H9 (cell line): Measurements from ENCODE around the gene GABRB3. TPM values are rescaled to one million over a fixed set of nuclear protein-coding genes. Genes with fewer than 3 reads are reported as not detected.

Source experiments
- DNase-seq: peaks from one replicate; pipeline ENCODE4 v3.0.0-alpha.2; 2017
- H2AFZ ChIP-seq: one replicate; pipeline ENCODE4 v1.6.1; 2013; ENCODE audit warnings: mild to moderate bottlenecking, low read length, control low read depth, moderate library complexity
- H2AK5ac ChIP-seq: 2 replicates; pipeline ENCODE4 v1.6.1; 2013; ENCODE audit warnings: low read length, control low read depth, mixed read lengths; ENCODE audit not compliant: insufficient read length
- H2BK120ac ChIP-seq: one replicate; pipeline ENCODE4 v1.6.1; 2013; ENCODE audit warnings: low read depth, mild to moderate bottlenecking, low read length, control low read depth, inconsistent platforms; ENCODE audit not compliant: poor library complexity, severe bottlenecking
- H2BK12ac ChIP-seq: 2 replicates; pipeline ENCODE4 v1.6.1; 2013; ENCODE audit warnings: low read length, control low read depth, mixed read lengths, low read depth; ENCODE audit not compliant: insufficient read length
- H2BK15ac ChIP-seq: 2 replicates; pipeline ENCODE4 v1.6.1; 2013; ENCODE audit warnings: low read depth, low read length, control low read depth
- H2BK20ac ChIP-seq: one replicate; pipeline ENCODE4 v1.6.1; 2013; ENCODE audit warnings: low read depth, mild to moderate bottlenecking, low read length, control low read depth, inconsistent platforms; ENCODE audit not compliant: poor library complexity, severe bottlenecking
- H2BK5ac ChIP-seq: 2 replicates; pipeline ENCODE4 v1.6.1; 2013; ENCODE audit warnings: low read length, control low read depth, mixed read lengths; ENCODE audit not compliant: insufficient read length
- H3K14ac ChIP-seq: 2 replicates; pipeline ENCODE4 v1.6.1; 2013; ENCODE audit warnings: low read length, control low read depth; ENCODE audit not compliant: insufficient read depth
- H3K18ac ChIP-seq: 2 replicates; pipeline ENCODE4 v1.6.1; 2013; ENCODE audit warnings: low read depth, mild to moderate bottlenecking, mixed read lengths, low read length, control low read depth; ENCODE audit not compliant: insufficient read length
- H3K23ac ChIP-seq: 2 replicates; pipeline ENCODE4 v1.6.1; 2013; ENCODE audit warnings: low read length, control low read depth, mixed read lengths, low read depth; ENCODE audit not compliant: insufficient read length
- H3K23me2 ChIP-seq: 2 replicates; pipeline ENCODE4 v1.6.1; 2013; ENCODE audit warnings: low read depth, mild to moderate bottlenecking, mixed read lengths, low read length, control low read depth; ENCODE audit not compliant: insufficient read length, poor library complexity, severe bottlenecking
- H3K27ac ChIP-seq: 2 replicates; pipeline ENCODE4 v1.5.1; 2013; ENCODE audit warnings: low read length, control low read depth, mixed read lengths, low read depth; ENCODE audit not compliant: insufficient read length
- H3K27me3 ChIP-seq: 2 replicates; pipeline ENCODE4 v1.6.1; 2013; ENCODE audit warnings: low read length, control low read depth, inconsistent platforms; ENCODE audit not compliant: insufficient read depth
- H3K4ac ChIP-seq: 2 replicates; pipeline ENCODE4 v1.6.1; 2013; ENCODE audit warnings: low read depth, mild to moderate bottlenecking, control low read depth, inconsistent platforms, low read length, moderate library complexity
- H3K4me1 ChIP-seq: 2 replicates; pipeline ENCODE4 v1.6.1; 2013; ENCODE audit warnings: low read length, control low read depth, inconsistent platforms; ENCODE audit not compliant: insufficient read depth
- H3K4me2 ChIP-seq: 2 replicates; pipeline ENCODE4 v1.6.1; 2013; ENCODE audit warnings: low read length, control low read depth, mixed read lengths; ENCODE audit not compliant: insufficient read length, insufficient read depth
- H3K56ac ChIP-seq: 2 replicates; pipeline ENCODE4 v1.6.1; 2013; ENCODE audit warnings: low read depth, mild to moderate bottlenecking, mixed read lengths, low read length, control low read depth; ENCODE audit not compliant: insufficient read length
- H3K79me1 ChIP-seq: 2 replicates; pipeline ENCODE4 v1.6.1; 2013; ENCODE audit warnings: low read depth, mild to moderate bottlenecking, moderate library complexity, low read length, control low read depth, inconsistent platforms; ENCODE audit not compliant: insufficient read depth, poor library complexity, severe bottlenecking
- H3K79me2 ChIP-seq: 2 replicates; pipeline ENCODE4 v1.6.1; 2013; ENCODE audit warnings: low read length, control low read depth, inconsistent platforms; ENCODE audit not compliant: insufficient read depth
- H3K9ac ChIP-seq: 2 replicates; pipeline ENCODE4 v1.6.1; 2013; ENCODE audit warnings: low read length, control low read depth, mixed read lengths; ENCODE audit not compliant: insufficient read length; ENCODE audit errors: extremely low read depth
- H3K9me3 ChIP-seq: one replicate; pipeline ENCODE4 v1.6.1; 2013; ENCODE audit warnings: low read depth, low read length, inconsistent platforms; ENCODE audit not compliant: control insufficient read depth
- H3T11ph ChIP-seq: one replicate; pipeline ENCODE4 v1.6.1; 2013; ENCODE audit warnings: mild to moderate bottlenecking, low read length, control low read depth, inconsistent platforms
- H4K20me1 ChIP-seq: one replicate; pipeline ENCODE4 v1.6.1; 2013; ENCODE audit not compliant: control insufficient read depth, insufficient read length, insufficient read depth
- H4K5ac ChIP-seq: 2 replicates; pipeline ENCODE4 v1.6.1; 2013; ENCODE audit warnings: low read depth, mild to moderate bottlenecking, mixed read lengths, low read length, control low read depth; ENCODE audit not compliant: insufficient read length
- H4K8ac ChIP-seq: replicated peaks from 2 replicates; pipeline ENCODE4 v1.6.1; 2013; ENCODE audit warnings: low read length, control low read depth, mixed read lengths, low read depth; ENCODE audit not compliant: insufficient read length
- H4K91ac ChIP-seq: 2 replicates; pipeline ENCODE4 v1.6.1; 2013; ENCODE audit warnings: low read depth, mild to moderate bottlenecking, moderate library complexity, mixed read lengths, low read length, control low read depth; ENCODE audit not compliant: insufficient read length
- H3K27ac Mint-ChIP-seq, 3 experiments: 2 replicates in 2 of 3; 3 replicates in 1 of 3; pipeline ENCODE4 v1.8.0; 2020 to 2021; ENCODE audit warnings: mixed read lengths in 3 of 3, mild to moderate bottlenecking in 1 of 3, moderate library complexity in 1 of 3
- H3K27me3 Mint-ChIP-seq: 2 replicates; pipeline ENCODE4 v1.8.0; 2021; ENCODE audit warnings: low read depth, mild to moderate bottlenecking, moderate library complexity, mixed read lengths
- H3K36me3 Mint-ChIP-seq, 3 experiments: 2 replicates in 2 of 3; 3 replicates in 1 of 3; pipeline ENCODE4 v1.8.0; 2020 to 2021; ENCODE audit warnings: low read depth in 3 of 3, mixed read lengths in 3 of 3; ENCODE audit not compliant: insufficient read depth in 1 of 3
- H3K4me1 Mint-ChIP-seq, 2 experiments: 2 replicates each; pipeline ENCODE4 v1.8.0; 2020; ENCODE audit warnings: mixed read lengths in 2 of 2
- H3K4me3 Mint-ChIP-seq, 2 experiments: 2 replicates in 1 of 2; 3 replicates in 1 of 2; pipeline ENCODE4 v1.8.0; 2020 to 2021; ENCODE audit warnings: mild to moderate bottlenecking in 2 of 2, mixed read lengths in 2 of 2, moderate library complexity in 1 of 2
- H3K9me3 Mint-ChIP-seq, 2 experiments: 2 replicates in 1 of 2; 3 replicates in 1 of 2; pipeline ENCODE4 v1.8.0; 2020; ENCODE audit warnings: mild to moderate bottlenecking in 2 of 2, mixed read lengths in 2 of 2, moderate library complexity in 1 of 2
- WGBS: extraction: QIAGEN DNeasy Blood & Tissue Kit; methylation state at CpG from one replicate; pipeline ENCODE4 v1.1.7; 2013; ENCODE audit warnings: missing lambda C conversion rate, low lambda C conversion rate, mixed read lengths; ENCODE audit not compliant: insufficient read length; ENCODE audit errors: extremely low coverage; 5-methylcytosine and 5-hydroxymethylcytosine counted together
- total RNA-seq: library from RNA; stranded (reverse); gene quantifications from 2 replicates; pipeline ENCODE4 v1.2.1, GENCODE V29; 2021
- TF ChIP-seq, protein P1 (sequence below): fragments of 200-600 bp; sonication (generic); conservative IDR thresholded peaks from 3 replicates; pipeline ENCODE4 v1.8.0; 2021; ENCODE audit warnings: antibody characterized with exemption, mild to moderate bottlenecking

The GABRB3 gene
- total RNA-seq, 1 experiment from 2014 or later, result 98.2 TPM

DNA sequence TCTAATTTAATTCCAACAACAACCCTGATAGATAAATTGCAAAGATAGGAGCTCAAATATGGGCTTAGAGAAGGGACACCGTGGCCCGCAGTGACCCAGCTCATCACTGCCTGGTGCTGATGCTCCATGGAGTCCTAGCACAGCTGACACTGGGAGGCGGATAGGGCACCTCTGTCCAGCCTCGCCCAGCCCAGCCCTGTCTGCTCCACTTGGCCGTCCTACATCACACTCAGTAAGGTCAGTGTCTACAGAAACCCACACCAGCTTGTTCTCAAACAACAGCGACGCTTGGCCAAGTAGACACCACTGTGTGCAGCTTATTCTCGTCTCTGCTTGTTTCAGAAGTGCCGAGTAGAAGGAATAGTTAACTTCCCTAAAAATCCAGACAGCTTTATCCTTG is 33.9 kb downstream of the GABRB3 start:
- peaks cover 11% of the 10 kb centered on the region; the same call in 1 of the 2 replicates for H3K4me1 ChIP-seq
- no peak overlapping the region for H3T11ph ChIP-seq
- peaks cover 10 to 14% of the 10 kb centered on the region in 2 experiments for H3K9me3 Mint-ChIP-seq
- H3K4ac ChIP-seq, result no peak overlapping the region
- no peaks in the 10 kb centered on the region for H4K20me1 ChIP-seq
- no peak overlapping the region for H3K27ac ChIP-seq
- H2BK12ac ChIP-seq, result no peak overlapping the region
- no peak overlapping the region for H3K4me2 ChIP-seq
- H4K8ac ChIP-seq, result no peak overlapping the region
- H2AK5ac ChIP-seq, result no peak overlapping the region
- H3K4me1 Mint-ChIP-seq, result peaks cover 48 to 55% of the 10 kb centered on the region in 2 experiments
- H4K5ac ChIP-seq, result no peak overlapping the region
- no peak overlapping the region for H3K23ac ChIP-seq
- peaks cover 15 to 26% (median 19%) of the 10 kb centered on the region in 3 experiments for H3K36me3 Mint-ChIP-seq
- no peaks in the 10 kb centered on the region for H3K27me3 Mint-ChIP-seq
- H3K27me3 ChIP-seq, result no peaks in the 10 kb centered on the region
- no CpG with 5 or more reads among the region's 9 CpGs for WGBS
- no peak overlapping the region for H3K9ac ChIP-seq
- H3K9me3 ChIP-seq, result no peaks in the 10 kb centered on the region
- TF ChIP-seq, protein P1, sequence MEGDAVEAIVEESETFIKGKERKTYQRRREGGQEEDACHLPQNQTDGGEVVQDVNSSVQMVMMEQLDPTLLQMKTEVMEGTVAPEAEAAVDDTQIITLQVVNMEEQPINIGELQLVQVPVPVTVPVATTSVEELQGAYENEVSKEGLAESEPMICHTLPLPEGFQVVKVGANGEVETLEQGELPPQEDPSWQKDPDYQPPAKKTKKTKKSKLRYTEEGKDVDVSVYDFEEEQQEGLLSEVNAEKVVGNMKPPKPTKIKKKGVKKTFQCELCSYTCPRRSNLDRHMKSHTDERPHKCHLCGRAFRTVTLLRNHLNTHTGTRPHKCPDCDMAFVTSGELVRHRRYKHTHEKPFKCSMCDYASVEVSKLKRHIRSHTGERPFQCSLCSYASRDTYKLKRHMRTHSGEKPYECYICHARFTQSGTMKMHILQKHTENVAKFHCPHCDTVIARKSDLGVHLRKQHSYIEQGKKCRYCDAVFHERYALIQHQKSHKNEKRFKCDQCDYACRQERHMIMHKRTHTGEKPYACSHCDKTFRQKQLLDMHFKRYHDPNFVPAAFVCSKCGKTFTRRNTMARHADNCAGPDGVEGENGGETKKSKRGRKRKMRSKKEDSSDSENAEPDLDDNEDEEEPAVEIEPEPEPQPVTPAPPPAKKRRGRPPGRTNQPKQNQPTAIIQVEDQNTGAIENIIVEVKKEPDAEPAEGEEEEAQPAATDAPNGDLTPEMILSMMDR, result no peak
- no peak overlapping the region; the same call in 1 of the 2 replicates for H3K14ac ChIP-seq
- H3K27ac Mint-ChIP-seq, result peak overlapping the region in 1 of 3 experiments; percentile 34; a peak in 2 of 7 replicates
- H2BK5ac ChIP-seq, result no peak overlapping the region
- no peak overlapping the region for H3K18ac ChIP-seq
- peaks cover 4% of the 10 kb centered on the region for H3K79me1 ChIP-seq
- no peak for DNase-seq
- H2BK120ac ChIP-seq, result no peak overlapping the region
- no peak overlapping the region for H3K56ac ChIP-seq
- no peak overlapping the region for H2BK20ac ChIP-seq
- H3K23me2 ChIP-seq, result no peaks in the 10 kb centered on the region
- no peak overlapping the region for H2AFZ ChIP-seq
- H2BK15ac ChIP-seq, result no peak overlapping the region
- no peak overlapping the region for H3K4me3 Mint-ChIP-seq
- no peak overlapping the region for H4K91ac ChIP-seq
- peaks cover 7% of the 10 kb centered on the region; the same call in 1 of the 2 replicates for H3K79me2 ChIP-seq
